Dendritic cell treated with granulocyte-macrophage colony-stimulating factor and Interleukin-4, amounts not matched to agents 40 ng/mL and 50 ng/mL, for 4 days (primary cell): ENCODE measurements around the gene TPPP2.
"Not testable (repeated sequence)": the region's sequence is repeated elsewhere in the genome, so short reads cannot be mapped to it uniquely, and the experiment has no call there.

ENCODE experiments used
- H3K27ac Mint-ChIP-seq: one replicate; pipeline ENCODE4 v1.8.0; 2022; ENCODE audit warnings: mild to moderate bottlenecking, mixed read lengths
- H3K27me3 Mint-ChIP-seq: one replicate; pipeline ENCODE4 v1.8.0; 2022; ENCODE audit warnings: mild to moderate bottlenecking, mixed read lengths
- H3K36me3 Mint-ChIP-seq: one replicate; pipeline ENCODE4 v1.8.0; 2022; ENCODE audit warnings: low read depth, mixed read lengths
- H3K4me1 Mint-ChIP-seq: one replicate; pipeline ENCODE4 v1.8.0; 2022; ENCODE audit warnings: low read depth, mixed read lengths
- H3K4me3 Mint-ChIP-seq: one replicate; pipeline ENCODE4 v1.8.0; 2022; ENCODE audit warnings: mild to moderate bottlenecking, moderate library complexity, mixed read lengths
- H3K9me3 Mint-ChIP-seq: one replicate; pipeline ENCODE4 v1.8.0; 2022; ENCODE audit warnings: mixed read lengths
- intact Hi-C: fragments of 100-400 bp; cut with micrococcal nuclease; formaldehyde crosslinking; loops from one replicate; pipeline ENCODE4 v1.15.0; 2022

The TPPP2 gene

GRCh38 chr14:20999591-20999990 is 30.4 kb upstream of the TPPP2 start:
- intact Hi-C loops, result no loop called here

GRCh38 chr14:21001218-21001617 is 28.8 kb upstream of the TPPP2 start:
- intact Hi-C loops, result no loop called here
- Mint-ChIP-seq H3K9me3 (no peaks in the 10 kb centered on the region), H3K27me3 (no peaks in the 10 kb centered on the region), H3K4me1 (peaks cover 12% of the 10 kb centered on the region), H3K36me3 (peaks cover 13% of the 10 kb centered on the region), H3K27ac (no peak overlapping the region), H3K4me3 (no peak overlapping the region)

More at GRCh38 chr14:20999591-20999990, 30.4 kb upstream of the TPPP2 start:
- Mint-ChIP-seq H3K27ac (no peak overlapping the region), H3K4me3 (no peak overlapping the region), H3K36me3 (peaks cover 29% of the 10 kb centered on the region), H3K4me1 (peaks cover 12% of the 10 kb centered on the region), H3K9me3 (no peaks in the 10 kb centered on the region), H3K27me3 (no peaks in the 10 kb centered on the region)

- intact Hi-C loops, result no loop called here
- Mint-ChIP-seq H3K27ac (no peak overlapping the region), H3K27me3 (no peaks in the 10 kb centered on the region), H3K4me1 (peaks cover 12% of the 10 kb centered on the region), H3K4me3 (no peak overlapping the region), H3K36me3 (no peaks in the 10 kb centered on the region), H3K9me3 (no peaks in the 10 kb centered on the region)
Measured at GRCh38 chr14:21003788-21004346, 26.1 kb upstream of the TPPP2 start.

GRCh38 chr14:21009721-21010120 is 20.3 kb upstream of the TPPP2 start:
- intact Hi-C loops, H3K4me3 Mint-ChIP-seq, H3K4me1 Mint-ChIP-seq, H3K9me3 Mint-ChIP-seq, H3K36me3 Mint-ChIP-seq, H3K27ac Mint-ChIP-seq: not testable (repeated sequence)
- peaks cover 23% of the 10 kb centered on the region for H3K27me3 Mint-ChIP-seq

GRCh38 chr14:21011136-21011535 is 18.9 kb upstream of the TPPP2 start:
- intact Hi-C loops, result no loop called here
- peaks cover 23% of the 10 kb centered on the region for H3K27me3 Mint-ChIP-seq
- peaks cover 15% of the 10 kb centered on the region for H3K4me1 Mint-ChIP-seq
- no peak overlapping the region for H3K27ac Mint-ChIP-seq
- H3K9me3 Mint-ChIP-seq, result no peaks in the 10 kb centered on the region
- no peak overlapping the region for H3K4me3 Mint-ChIP-seq
- no peaks in the 10 kb centered on the region for H3K36me3 Mint-ChIP-seq

- Mint-ChIP-seq H3K36me3 (peaks cover 11% of the 10 kb centered on the region), H3K4me1 (peaks cover 51% of the 10 kb centered on the region), H3K27ac (no peak overlapping the region), H3K4me3 (no peak overlapping the region), H3K27me3 (peaks cover 23% of the 10 kb centered on the region), H3K9me3 (no peaks in the 10 kb centered on the region)
- intact Hi-C loops, result loop anchor here (1.0 to 2.0 kb wide), 3 partner anchors 26 to 92 kb away; no protein-coding TSS in a partner anchor
Measured at GRCh38 chr14:21014761-21015190, 15.2 kb upstream of the TPPP2 start.

- H3K36me3 Mint-ChIP-seq, result peaks cover 11% of the 10 kb centered on the region
- peaks cover 55% of the 10 kb centered on the region for H3K4me1 Mint-ChIP-seq
- intact Hi-C loops, result loop anchor here (2.0 kb wide), 1 partner anchor 81 kb away; no protein-coding TSS in a partner anchor
- H3K27ac Mint-ChIP-seq, result no peak overlapping the region
- H3K27me3 Mint-ChIP-seq, result peaks cover 23% of the 10 kb centered on the region
- no peaks in the 10 kb centered on the region for H3K9me3 Mint-ChIP-seq
- no peak overlapping the region for H3K4me3 Mint-ChIP-seq
Measured at GRCh38 chr14:21015312-21015711, 14.7 kb upstream of the TPPP2 start.

GRCh38 chr14:21016413-21017190 is 13.4 kb upstream of the TPPP2 start:
- Mint-ChIP-seq H3K9me3 (no peaks in the 10 kb centered on the region), H3K27ac (peak overlapping the region; percentile 7), H3K36me3 (peaks cover 11% of the 10 kb centered on the region), H3K27me3 (peaks cover 18% of the 10 kb centered on the region), H3K4me1 (peaks cover 68% of the 10 kb centered on the region), H3K4me3 (no peak overlapping the region)
- intact Hi-C loops, result no loop called here

- H3K36me3 Mint-ChIP-seq, result peaks cover 11% of the 10 kb centered on the region
- peak overlapping the region; percentile 51 for H3K27ac Mint-ChIP-seq
- intact Hi-C loops, result no loop called here
Measured at GRCh38 chr14:21017528-21018245, 12.3 kb upstream of the TPPP2 start.

GRCh38 chr14:21018286-21018685 is 11.7 kb upstream of the TPPP2 start:
- Mint-ChIP-seq H3K9me3 (no peaks in the 10 kb centered on the region), H3K4me1 (peaks cover 85% of the 10 kb centered on the region), H3K27me3 (peaks cover 8% of the 10 kb centered on the region), H3K27ac (peak overlapping the region; percentile 51), H3K4me3 (no peak overlapping the region), H3K36me3 (peaks cover 11% of the 10 kb centered on the region)
- intact Hi-C loops, result no loop called here

More at GRCh38 chr14:21017528-21018245, 12.3 kb upstream of the TPPP2 start:
- Mint-ChIP-seq H3K9me3 (no peaks in the 10 kb centered on the region), H3K4me3 (no peak overlapping the region), H3K27me3 (peaks cover 14% of the 10 kb centered on the region), H3K4me1 (peaks cover 79% of the 10 kb centered on the region)

GRCh38 chr14:21018781-21019180 is 11.2 kb upstream of the TPPP2 start:
- Mint-ChIP-seq H3K27ac (peak overlapping the region; percentile 51), H3K36me3 (peaks cover 11% of the 10 kb centered on the region), H3K4me1 (peaks cover 90% of the 10 kb centered on the region), H3K4me3 (peak overlapping the region; percentile 7), H3K27me3 (peaks cover 7% of the 10 kb centered on the region), H3K9me3 (no peaks in the 10 kb centered on the region)
- intact Hi-C loops, result no loop called here

GRCh38 chr14:21019366-21019765 is 10.7 kb upstream of the TPPP2 start:
- H3K36me3 Mint-ChIP-seq, result peaks cover 11% of the 10 kb centered on the region
- H3K9me3 Mint-ChIP-seq, result no peaks in the 10 kb centered on the region
- H3K27ac Mint-ChIP-seq, result peak overlapping the region; percentile 35
- H3K4me1 Mint-ChIP-seq, result peaks cover 96% of the 10 kb centered on the region
- intact Hi-C loops, result no loop called here
- H3K27me3 Mint-ChIP-seq, result peaks cover 11% of the 10 kb centered on the region
- H3K4me3 Mint-ChIP-seq, result peak overlapping the region; percentile 0

- Mint-ChIP-seq H3K27ac (peak overlapping the region; percentile 47), H3K9me3 (no peaks in the 10 kb centered on the region), H3K4me3 (no peak overlapping the region), H3K27me3 (peaks cover 26% of the 10 kb centered on the region), H3K36me3 (peaks cover 11% of the 10 kb centered on the region), H3K4me1 (peaks cover 91% of the 10 kb centered on the region)
- intact Hi-C loops, result no loop called here
Measured at GRCh38 chr14:21020977-21021545, 9.0 kb upstream of the TPPP2 start.

- H3K4me1 Mint-ChIP-seq, result peaks cover 82% of the 10 kb centered on the region
- intact Hi-C loops, result no loop called here
- H3K36me3 Mint-ChIP-seq, result peaks cover 1% of the 10 kb centered on the region
- peak overlapping the region; percentile 19 for H3K27ac Mint-ChIP-seq
- H3K27me3 Mint-ChIP-seq, result peaks cover 35% of the 10 kb centered on the region
- H3K9me3 Mint-ChIP-seq, result no peaks in the 10 kb centered on the region
- peak overlapping the region; percentile 13 for H3K4me3 Mint-ChIP-seq
Measured at GRCh38 chr14:21022686-21023085, 7.3 kb upstream of the TPPP2 start.
